ENCODE results near the gene ENOX1.

The ENOX1 gene

GRCh38 chr13:43289470-43290255, 497.1 kb downstream of the ENOX1 start:
- DNase-seq (ENCODE audit: low read depth) = no peak

- DNase-seq (ENCODE audit: low read depth) = no peak
Observed at GRCh38 chr13:43286751-43287150, 500.0 kb downstream of the ENOX1 start.

GRCh38 chr13:43285933-43286597, 500.7 kb downstream of the ENOX1 start:
- DNase-seq (ENCODE audit: low read depth) = no peak

- no peak for DNase-seq (ENCODE audit: low read depth)
Observed at GRCh38 chr13:43284162-43284561, 502.6 kb downstream of the ENOX1 start.

- DNase-seq (ENCODE audit: low read depth) = no peak
Observed at GRCh38 chr13:43279696-43280095, 507.1 kb downstream of the ENOX1 start.

GRCh38 chr13:43278127-43278526, 508.6 kb downstream of the ENOX1 start:
- DNase-seq (ENCODE audit: low read depth) = no peak

- DNase-seq (ENCODE audit: low read depth) = no peak
Observed at GRCh38 chr13:43277142-43277541, 509.6 kb downstream of the ENOX1 start.

GRCh38 chr13:43274881-43275280, 511.9 kb downstream of the ENOX1 start:
- DNase-seq (ENCODE audit: low read depth) = no peak

- DNase-seq (ENCODE audit: low read depth) = no peak
Observed at GRCh38 chr13:43273362-43273761, 513.4 kb downstream of the ENOX1 start.

- no peak for DNase-seq (ENCODE audit: low read depth)
Observed at GRCh38 chr13:43272851-43273250, 513.9 kb downstream of the ENOX1 start.

GRCh38 chr13:43271152-43271551, 515.6 kb downstream of the ENOX1 start:
- no peak for DNase-seq (ENCODE audit: low read depth)

- no peak for DNase-seq (ENCODE audit: low read depth)
Observed at GRCh38 chr13:43270130-43270830, 516.5 kb downstream of the ENOX1 start.

- no peak for DNase-seq (ENCODE audit: low read depth)
Observed at GRCh38 chr13:43269037-43269481, 517.7 kb downstream of the ENOX1 start.

- no peak for DNase-seq (ENCODE audit: low read depth)
Observed at GRCh38 chr13:43268632-43269031, 518.1 kb downstream of the ENOX1 start.

GRCh38 chr13:43267916-43268315, 518.9 kb downstream of the ENOX1 start:
- no peak for DNase-seq (ENCODE audit: low read depth)

GRCh38 chr13:43266936-43267615, 519.7 kb downstream of the ENOX1 start:
- DNase-seq (ENCODE audit: low read depth) = no peak

- DNase-seq (ENCODE audit: low read depth) = no peak
Observed at GRCh38 chr13:43265028-43265427, 521.7 kb downstream of the ENOX1 start.

- no peak for DNase-seq (ENCODE audit: low read depth)
Observed at GRCh38 chr13:43264458-43264857, 522.3 kb downstream of the ENOX1 start.

- no peak for DNase-seq (ENCODE audit: low read depth)
Observed at GRCh38 chr13:43263047-43263446, 523.7 kb downstream of the ENOX1 start.

GRCh38 chr13:43260999-43261398, 525.8 kb downstream of the ENOX1 start:
- DNase-seq (ENCODE audit: low read depth) = no peak

- no peak for DNase-seq (ENCODE audit: low read depth)
Observed at GRCh38 chr13:43258771-43259170, 528.0 kb downstream of the ENOX1 start.

- no peak for DNase-seq (ENCODE audit: low read depth)
Observed at GRCh38 chr13:43257765-43258164, 529.0 kb downstream of the ENOX1 start.
